ENCODE results near the gene SRRM5. TPM values are rescaled to one million over a fixed set of nuclear protein-coding genes. Genes with fewer than 3 reads are reported as not detected.

SRRM5 gene
- polyA plus RNA-seq, 1 experiment, result 0.07 TPM

- Histone ChIP-seq H3K27ac (ENCODE audit: low read depth, low read length) (no peak overlapping the region), H3K27me3 (ENCODE audit: control insufficient read depth, insufficient read depth, low read length) (no peaks in the 10 kb centered on the region), H3K9me3 (ENCODE audit: control insufficient read depth, insufficient read depth, low read length) (no peaks in the 10 kb centered on the region), H3K4me3 (ENCODE audit: low read depth, low read length) (no peak overlapping the region)
- ChIA-PET POLR2A (interaction anchor here (1.4 kb wide), 1 partner anchor 10 kb away, joined by 4 read pairs; the partner anchor contains the start of genes IRGQ and ZNF576), CTCF (no interaction called here)
- no peak for DNase-seq (ENCODE audit: low read depth, low spot score)
- no peak for TF ChIP-seq CTCF (IDR thresholded peaks at IDR 0.05; ENCODE audit: low read depth, low read length)
These were observed 5.2 kb upstream of the SRRM5 start for GRCh38 chr19:43606569-43607229.

GRCh38 chr19:43607238-43608205 is 4.4 kb upstream of the SRRM5 start:
- ChIA-PET CTCF (no interaction called here), POLR2A (no interaction called here)

GRCh38 chr19:43609872-43610271 is 2.0 kb upstream of the SRRM5 start:
- no peak overlapping the region for H3K4me3 ChIP-seq (ENCODE audit: low read depth, low read length)
- H3K27me3 ChIP-seq (ENCODE audit: control insufficient read depth, insufficient read depth, low read length), result no peaks in the 10 kb centered on the region
- CTCF ChIA-PET, result interaction anchor here (1.3 kb wide), 1 partner anchor 15 kb away, joined by 4 read pairs; no protein-coding TSS in a partner anchor
- no peak overlapping the region for H3K27ac ChIP-seq (ENCODE audit: low read depth, low read length)
- POLR2A ChIA-PET, result no interaction called here
- H3K9me3 ChIP-seq (ENCODE audit: control insufficient read depth, insufficient read depth, low read length), result no peaks in the 10 kb centered on the region
- no peak for DNase-seq (ENCODE audit: low read depth, low spot score)
- no peak for TF ChIP-seq CTCF (IDR thresholded peaks at IDR 0.05; ENCODE audit: low read depth, low read length)

More at GRCh38 chr19:43607238-43608205, 4.4 kb upstream of the SRRM5 start:
- H3K4me3 ChIP-seq (ENCODE audit: low read depth, low read length), result no peak overlapping the region
- H3K27me3 ChIP-seq (ENCODE audit: control insufficient read depth, insufficient read depth, low read length), result no peaks in the 10 kb centered on the region
- DNase-seq (ENCODE audit: low read depth, low spot score), result no peak
- H3K9me3 ChIP-seq (ENCODE audit: control insufficient read depth, insufficient read depth, low read length), result no peaks in the 10 kb centered on the region
- no peak for TF ChIP-seq CTCF (IDR thresholded peaks at IDR 0.05; ENCODE audit: low read depth, low read length)
- no peak overlapping the region for H3K27ac ChIP-seq (ENCODE audit: low read depth, low read length)

DNA sequence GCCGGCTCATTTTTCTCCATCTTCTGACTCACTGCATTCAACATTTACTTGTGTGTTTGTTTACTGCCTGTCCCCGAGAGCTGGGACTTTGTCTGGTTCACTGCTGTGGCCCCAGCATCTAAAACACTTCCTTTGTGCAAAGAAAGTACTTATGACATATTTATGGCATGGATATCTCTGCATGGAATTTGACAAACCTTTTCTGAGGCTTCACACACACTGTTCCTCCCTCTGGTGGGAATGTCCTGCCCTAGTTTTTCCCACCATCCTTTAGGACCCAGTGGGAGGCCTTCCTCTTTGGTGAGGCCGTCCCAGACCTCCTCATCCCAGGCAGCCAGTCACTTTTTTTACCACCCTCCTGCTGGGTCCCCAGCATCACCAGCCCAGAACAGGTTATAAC is 1.4 kb upstream of the SRRM5 start:
- DNase-seq (ENCODE audit: low read depth, low spot score), result no peak
- POLR2A ChIA-PET, result no interaction called here

More for the DNA sequence above, 1.4 kb upstream of the SRRM5 start:
- CTCF ChIA-PET, result interaction anchor here (1.3 kb wide), 1 partner anchor 16 kb away, joined by 4 read pairs; no protein-coding TSS in a partner anchor
- Histone ChIP-seq H3K4me3 (ENCODE audit: low read depth, low read length) (no peak overlapping the region), H3K9me3 (ENCODE audit: control insufficient read depth, insufficient read depth, low read length) (no peaks in the 10 kb centered on the region), H3K27me3 (ENCODE audit: control insufficient read depth, insufficient read depth, low read length) (no peaks in the 10 kb centered on the region), H3K27ac (ENCODE audit: low read depth, low read length) (no peak overlapping the region)
- TF ChIP-seq CTCF (IDR thresholded peaks at IDR 0.05; ENCODE audit: low read depth, low read length), result no peak

Measured in AG04450 (cell line).